Left ventricle myocardium inferior (tissue), 1 donor: ENCODE measurements around the gene ITLN2. TPM values are rescaled to one million over a fixed set of nuclear protein-coding genes. Genes with fewer than 3 reads are reported as not detected.
"Not testable (repeated sequence)": the region's sequence is repeated elsewhere in the genome, so short reads cannot be mapped to it uniquely, and the experiment has no call there.

Experiments
- DNase-seq: peaks from one replicate; pipeline ENCODE4 v3.0.0-alpha.2; 2020
- H3K27ac ChIP-seq: fragments of 200-600 bp; replicated peaks from 2 replicates; pipeline ENCODE4 v1.8.0; 2021
- H3K27me3 ChIP-seq: fragments of 200-600 bp; 2 replicates; pipeline ENCODE4 v1.8.0; 2021; ENCODE audit warnings: low read depth
- H3K36me3 ChIP-seq: fragments of 200-600 bp; 2 replicates; pipeline ENCODE4 v1.8.0; 2021
- H3K4me1 ChIP-seq: fragments of 200-600 bp; 2 replicates; pipeline ENCODE4 v1.8.0; 2021
- H3K4me3 ChIP-seq: fragments of 200-600 bp; 2 replicates; pipeline ENCODE4 v1.8.0; 2021; ENCODE audit warnings: mild to moderate bottlenecking, moderate library complexity
- H3K9me3 ChIP-seq: fragments of 200-600 bp; replicated peaks from 2 replicates; pipeline ENCODE4 v1.8.0; 2021
- intact Hi-C: fragments of 100-400 bp; cut with micrococcal nuclease; formaldehyde crosslinking; loops from one replicate; pipeline ENCODE4 v1.11.0; 2022
- total RNA-seq: library from RNA; stranded (reverse); fragmentation: NEBNext Ultra II Directional; extraction: Animal tissue kit (Norgen Biotek cat#: 25700); gene quantifications from one replicate; pipeline ENCODE4 v1.2.1, GENCODE V29; 2021
- TF ChIP-seq, protein P1 (sequence below): fragments of 200-600 bp; IDR thresholded peaks from 2 replicates; pipeline ENCODE4 v1.8.0; 2021; ENCODE audit warnings: antibody characterized with exemption, mild to moderate bottlenecking, borderline replicate concordance
- donor health status: DM: no; HTN: yes; CAD: no; lungs with severe emphysema.

ITLN2 gene
- total RNA-seq, 1 donor from 2014 or later: 0.19 TPM

DNA sequence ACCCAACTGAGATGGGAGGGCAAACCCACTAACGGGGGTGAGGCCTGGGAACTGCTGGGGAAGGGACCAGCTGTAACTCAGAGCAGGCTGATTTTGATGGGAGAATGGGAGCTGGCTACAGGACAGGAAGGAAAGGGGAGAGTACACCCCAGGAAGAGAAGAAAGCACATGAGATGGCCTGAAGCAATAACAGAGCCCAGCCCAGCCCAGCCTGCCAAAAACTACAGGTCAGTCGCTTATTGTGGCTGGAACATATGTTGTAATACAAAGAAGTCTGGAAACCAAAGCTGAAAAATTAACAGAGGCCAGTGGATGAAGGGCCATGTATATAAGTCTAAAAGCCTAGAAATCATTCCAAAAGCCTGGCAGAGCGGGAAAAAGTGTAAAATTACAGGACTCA is 1.6 kb downstream of the ITLN2 start:
- peaks cover 20% of the 10 kb centered on the region for H3K4me1 ChIP-seq
- TF ChIP-seq, protein P1, sequence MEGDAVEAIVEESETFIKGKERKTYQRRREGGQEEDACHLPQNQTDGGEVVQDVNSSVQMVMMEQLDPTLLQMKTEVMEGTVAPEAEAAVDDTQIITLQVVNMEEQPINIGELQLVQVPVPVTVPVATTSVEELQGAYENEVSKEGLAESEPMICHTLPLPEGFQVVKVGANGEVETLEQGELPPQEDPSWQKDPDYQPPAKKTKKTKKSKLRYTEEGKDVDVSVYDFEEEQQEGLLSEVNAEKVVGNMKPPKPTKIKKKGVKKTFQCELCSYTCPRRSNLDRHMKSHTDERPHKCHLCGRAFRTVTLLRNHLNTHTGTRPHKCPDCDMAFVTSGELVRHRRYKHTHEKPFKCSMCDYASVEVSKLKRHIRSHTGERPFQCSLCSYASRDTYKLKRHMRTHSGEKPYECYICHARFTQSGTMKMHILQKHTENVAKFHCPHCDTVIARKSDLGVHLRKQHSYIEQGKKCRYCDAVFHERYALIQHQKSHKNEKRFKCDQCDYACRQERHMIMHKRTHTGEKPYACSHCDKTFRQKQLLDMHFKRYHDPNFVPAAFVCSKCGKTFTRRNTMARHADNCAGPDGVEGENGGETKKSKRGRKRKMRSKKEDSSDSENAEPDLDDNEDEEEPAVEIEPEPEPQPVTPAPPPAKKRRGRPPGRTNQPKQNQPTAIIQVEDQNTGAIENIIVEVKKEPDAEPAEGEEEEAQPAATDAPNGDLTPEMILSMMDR: no peak
- no peaks in the 10 kb centered on the region for H3K36me3 ChIP-seq
- H3K4me3 ChIP-seq: no peak overlapping the region
- no peak for DNase-seq
- H3K9me3 ChIP-seq: no peaks in the 10 kb centered on the region
- no peak overlapping the region for H3K27ac ChIP-seq
- intact Hi-C loops: loop anchor here (10.0 kb wide), 2 partner anchors 118 to 228 kb away; no protein-coding TSS in a partner anchor
- H3K27me3 ChIP-seq: peaks cover 12% of the 10 kb centered on the region

DNA sequence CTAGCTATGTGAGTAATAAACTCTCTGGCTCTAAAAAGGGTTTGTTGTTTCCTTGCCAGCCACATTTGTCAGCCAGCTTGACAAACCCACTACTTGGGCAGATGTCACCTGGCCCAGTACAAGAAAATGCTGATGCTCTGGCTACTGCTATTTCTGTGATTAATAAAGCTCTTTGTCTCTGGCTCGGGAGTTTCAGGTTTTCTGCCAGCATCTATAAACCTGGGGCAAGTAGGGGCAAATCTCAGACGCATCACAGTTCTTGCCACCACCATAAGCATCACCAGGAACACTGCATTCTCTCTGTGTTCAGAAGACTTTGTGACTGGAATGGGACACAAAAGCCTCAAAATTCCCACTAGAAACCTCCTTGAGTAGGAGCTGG is 2.5 kb downstream of the ITLN2 start:
- H3K9me3 ChIP-seq: no peaks in the 10 kb centered on the region
- no peaks in the 10 kb centered on the region for H3K36me3 ChIP-seq
- H3K4me1 ChIP-seq: peaks cover 29% of the 10 kb centered on the region
- intact Hi-C loops: loop anchor here (10.0 kb wide), 2 partner anchors 117 to 227 kb away; no protein-coding TSS in a partner anchor
- DNase-seq: no peak
- TF ChIP-seq, protein P1: no peak
- no peak overlapping the region for H3K27ac ChIP-seq
- peaks cover 3% of the 10 kb centered on the region for H3K27me3 ChIP-seq
- H3K4me3 ChIP-seq: no peak overlapping the region

DNA sequence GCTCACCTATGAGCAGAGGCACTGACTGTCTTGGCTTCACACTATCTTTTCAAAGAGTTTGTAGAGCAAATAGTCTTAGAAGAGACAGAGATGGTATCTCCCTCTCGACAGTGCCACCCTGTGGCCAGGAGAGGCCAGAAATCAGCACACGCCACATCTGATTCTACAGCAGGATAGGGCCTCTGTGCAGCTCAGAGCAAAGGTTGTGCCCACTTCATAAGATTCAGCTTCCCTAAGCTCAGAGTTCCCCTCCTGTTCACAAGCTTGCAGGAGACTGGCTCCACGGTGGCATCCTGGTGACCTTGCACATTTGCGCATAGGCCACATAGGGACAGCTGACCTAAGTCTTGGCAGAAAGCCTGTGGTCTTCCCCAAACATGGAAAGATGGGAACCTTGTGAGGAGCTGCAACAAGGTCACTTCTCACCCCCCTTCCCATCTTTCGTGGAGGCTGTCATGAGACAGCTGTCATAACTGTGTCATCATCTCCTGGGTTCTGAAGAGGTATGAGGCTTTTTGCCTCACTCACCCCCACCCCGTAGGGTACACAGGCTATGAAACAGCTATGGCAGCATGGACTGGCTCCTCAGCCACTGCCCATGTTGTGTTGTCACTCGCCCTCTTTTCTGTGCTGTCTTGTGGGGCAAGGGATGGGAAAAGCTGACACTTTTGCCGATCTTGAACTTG is 3.0 kb downstream of the ITLN2 start:
- Histone ChIP-seq H3K27ac (no peak overlapping the region), H3K27me3 (peaks cover 3% of the 10 kb centered on the region), H3K4me1 (peaks cover 33% of the 10 kb centered on the region), H3K36me3 (no peaks in the 10 kb centered on the region), H3K9me3 (no peaks in the 10 kb centered on the region), H3K4me3 (no peak overlapping the region)
- TF ChIP-seq, protein P1: peak; percentile 66
- intact Hi-C loops: loop anchor here (10.0 kb wide), 2 partner anchors 117 to 227 kb away; no protein-coding TSS in a partner anchor
- peak; percentile 40 for DNase-seq

DNA sequence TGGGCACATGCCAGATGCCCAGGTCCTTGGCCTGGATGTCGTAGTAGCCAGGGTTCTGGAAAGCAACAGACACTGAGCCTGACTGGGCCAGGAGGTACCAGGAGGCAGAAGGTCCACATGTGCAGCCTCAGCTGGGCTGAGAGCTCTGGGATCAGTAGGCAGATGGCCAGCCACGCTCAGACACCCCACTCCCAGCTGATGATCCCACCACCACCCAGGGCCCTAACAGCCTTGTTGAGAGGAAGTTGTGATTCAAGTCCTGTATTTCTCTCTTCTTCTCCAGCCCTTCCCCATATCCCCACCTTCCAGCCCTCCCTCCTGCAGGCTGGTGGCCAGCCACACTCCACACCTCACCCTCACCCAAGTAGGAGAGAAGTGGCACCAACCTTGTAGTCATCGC is 4.0 kb downstream of the ITLN2 start:
- Histone ChIP-seq H3K27me3 (peaks cover 12% of the 10 kb centered on the region), H3K9me3 (no peaks in the 10 kb centered on the region), H3K4me1 (peaks cover 33% of the 10 kb centered on the region), H3K4me3 (no peak overlapping the region), H3K27ac (no peak overlapping the region), H3K36me3 (no peaks in the 10 kb centered on the region)
- TF ChIP-seq, protein P1: no peak
- no peak for DNase-seq
- intact Hi-C loops: loop anchor here (10.0 kb wide), 2 partner anchors 116 to 226 kb away; no protein-coding TSS in a partner anchor

DNA sequence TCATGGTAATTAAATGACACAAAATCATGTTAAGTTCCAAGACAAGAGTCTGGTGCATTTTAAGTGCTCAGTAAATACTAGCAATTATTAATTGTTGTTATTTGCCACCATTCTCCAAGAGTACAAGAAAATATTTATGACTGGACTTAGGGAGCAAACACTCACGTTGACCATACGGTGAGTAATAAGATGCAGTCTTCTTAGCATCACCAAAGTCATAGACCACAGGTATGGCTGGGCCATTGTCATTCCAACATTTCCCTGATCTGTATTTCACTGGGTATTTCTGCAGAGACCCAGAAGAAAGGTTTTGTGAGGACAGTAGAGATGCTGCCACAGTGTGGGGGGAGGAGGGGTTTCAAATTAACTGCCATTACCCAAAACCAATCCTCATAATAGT is 4.7 kb downstream of the ITLN2 start:
- H3K27me3 ChIP-seq: peaks cover 20% of the 10 kb centered on the region
- no peak overlapping the region for H3K27ac ChIP-seq
- intact Hi-C loops: loop anchor here (10.0 kb wide), 2 partner anchors 115 to 225 kb away; no protein-coding TSS in a partner anchor
- H3K4me1 ChIP-seq: peaks cover 33% of the 10 kb centered on the region
- H3K4me3 ChIP-seq: no peak overlapping the region
- H3K9me3 ChIP-seq: no peaks in the 10 kb centered on the region
- H3K36me3 ChIP-seq: no peaks in the 10 kb centered on the region
- no peak for DNase-seq
- TF ChIP-seq, protein P1: no peak

DNA sequence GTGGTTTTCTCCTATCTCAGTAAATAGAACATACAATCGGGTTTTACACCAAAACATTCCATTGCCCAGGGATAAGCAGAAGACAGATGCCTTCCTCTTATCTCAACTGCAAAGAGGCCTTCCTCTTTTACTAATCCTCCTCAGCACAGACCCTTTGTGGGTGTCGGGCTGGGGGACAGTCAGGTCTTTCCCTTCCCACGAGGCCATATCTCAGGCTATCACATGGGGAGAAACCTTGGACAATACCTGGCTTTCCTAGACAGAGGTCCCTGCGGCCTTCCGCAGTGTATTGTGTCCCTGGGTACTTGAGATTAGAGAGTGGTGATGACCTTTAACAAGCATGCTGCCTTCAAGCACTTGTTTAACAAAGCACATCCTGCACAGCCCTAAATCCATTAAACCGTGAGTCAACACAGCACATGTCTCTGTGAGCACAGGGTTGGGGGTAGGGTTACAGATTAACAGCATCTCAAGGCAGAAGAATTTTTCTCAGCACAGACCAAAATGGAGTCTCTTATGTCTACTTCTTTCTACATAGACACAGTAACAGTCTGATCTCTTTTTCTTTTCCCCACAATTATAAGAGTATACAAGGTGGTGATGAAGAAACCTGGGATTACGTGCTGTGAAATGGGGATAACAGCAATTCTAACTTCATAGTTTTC is 5.3 kb downstream of the ITLN2 start:
- DNase-seq, H3K36me3 ChIP-seq, H3K4me3 ChIP-seq, H3K9me3 ChIP-seq, intact Hi-C loops, H3K27ac ChIP-seq: not testable (repeated sequence)
- H3K4me1 ChIP-seq: peaks cover 33% of the 10 kb centered on the region
- peaks cover 25% of the 10 kb centered on the region for H3K27me3 ChIP-seq

DNA sequence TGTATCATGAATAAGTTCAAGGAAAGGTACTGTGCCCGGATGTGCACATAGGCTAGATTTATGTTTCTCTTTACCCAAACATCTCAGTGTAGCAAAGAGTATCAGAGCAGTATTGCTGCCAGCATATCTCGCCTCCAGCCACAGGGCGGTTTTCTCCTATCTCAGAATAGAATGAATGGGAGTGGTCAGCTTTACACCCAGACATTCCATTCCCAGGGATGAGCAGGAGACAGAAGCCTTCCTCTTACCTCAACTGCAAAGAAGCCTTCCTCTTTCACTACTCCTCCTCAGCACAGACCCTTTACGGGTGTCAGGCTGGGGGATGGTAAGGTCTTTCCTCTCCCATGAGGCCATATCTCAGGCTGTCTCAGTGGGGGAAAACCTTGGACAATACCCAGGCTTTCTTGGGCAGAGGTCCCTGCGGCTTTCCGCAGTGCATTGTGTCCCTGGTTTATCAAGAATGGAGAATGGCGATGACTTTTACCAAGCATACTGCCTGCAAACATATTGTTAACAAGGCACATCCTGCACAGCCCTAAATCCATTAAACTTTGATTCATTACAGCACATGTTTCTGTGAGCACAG is 7.3 kb downstream of the ITLN2 start:
- peaks cover 33% of the 10 kb centered on the region for H3K4me1 ChIP-seq
- DNase-seq, H3K4me3 ChIP-seq, intact Hi-C loops, H3K36me3 ChIP-seq, H3K9me3 ChIP-seq, H3K27ac ChIP-seq: not testable (repeated sequence)
- peaks cover 39% of the 10 kb centered on the region for H3K27me3 ChIP-seq

DNA sequence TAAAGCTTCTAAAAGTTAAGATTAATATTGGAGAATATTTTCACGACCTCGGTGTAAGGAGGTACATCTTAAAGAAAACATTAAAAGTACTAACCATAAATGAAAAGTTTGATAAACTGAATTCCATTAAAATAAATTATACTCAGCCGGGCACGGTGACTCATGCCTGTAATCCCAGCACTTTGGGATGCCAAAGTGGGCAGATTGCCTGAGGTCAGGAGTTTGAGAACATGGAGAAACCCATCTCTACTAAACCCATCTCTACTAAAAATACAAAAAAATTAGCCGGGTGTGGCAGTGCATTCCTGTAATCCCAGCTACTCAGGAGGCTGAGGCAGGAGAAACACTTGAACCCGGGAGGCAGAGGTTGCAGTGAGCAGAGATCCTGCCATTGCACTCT is 8.7 kb downstream of the ITLN2 start:
- Histone ChIP-seq H3K27me3 (peaks cover 50% of the 10 kb centered on the region), H3K4me1 (peaks cover 26% of the 10 kb centered on the region)
- not testable (repeated sequence) for H3K9me3 ChIP-seq

More for the DNA sequence above, 8.7 kb downstream of the ITLN2 start:
- H3K4me3 ChIP-seq, H3K36me3 ChIP-seq, DNase-seq, H3K27ac ChIP-seq, intact Hi-C loops: not testable (repeated sequence)
